ENCODE measurements around the gene B4GALNT4. TPM values are rescaled to one million over a fixed set of nuclear protein-coding genes. Genes with fewer than 3 reads are reported as not detected.

B4GALNT4 gene
- total and polyA plus RNA-seq, 2 of the 8 experiments (the other 6 are each of a cell fraction or from before 2014, with no cell fraction given): 40.9 to 76.3 TPM

- TF ChIP-seq KDM5A (IDR thresholded peaks at IDR 0.05; ENCODE audit: low read length) (no peak), EZH2 (IDR thresholded peaks at IDR 0.05; ENCODE audit: low read depth, low read length, severe bottlenecking) (no peak), CHD7 (IDR thresholded peaks at IDR 0.05; ENCODE audit: insufficient replicate concordance, low read length) (no peak), KDM1A (IDR thresholded peaks at IDR 0.05; ENCODE audit: borderline replicate concordance, low read length) (no peak)
These were observed 10.1 kb upstream of the B4GALNT4 start (continued) for GRCh38 chr11:359181-359714.

All from H1 (cell line).